Urinary bladder (tissue), 4 donors: ENCODE measurements around the gene D2HGDH. TPM values are rescaled to one million over a fixed set of nuclear protein-coding genes. Genes with fewer than 3 reads are reported as not detected.

Experiments used
- DNase-seq: peaks from one replicate; pipeline ENCODE4 v3.0.0-alpha.2; 2015; ENCODE audit errors: extremely low spot score
- H3K27ac ChIP-seq: one replicate; pipeline ENCODE4 v1.5.1; 2013; ENCODE audit warnings: low read depth, mild to moderate bottlenecking, moderate library complexity
- H3K36me3 ChIP-seq: one replicate; pipeline ENCODE4 v1.6.1; 2013; ENCODE audit warnings: mild to moderate bottlenecking, moderate library complexity; ENCODE audit not compliant: insufficient read depth
- H3K4me1 ChIP-seq: one replicate; pipeline ENCODE4 v1.6.1; 2013; ENCODE audit warnings: mild to moderate bottlenecking, moderate library complexity; ENCODE audit not compliant: insufficient read depth
- H3K4me3 ChIP-seq: one replicate; pipeline ENCODE4 v1.5.1; 2013; ENCODE audit warnings: low read depth, low read length
- WGBS: extraction: QIAGEN DNeasy Blood & Tissue Kit; methylation state at CpG from one replicate; pipeline ENCODE4 v1.1.7; 2013; 5-methylcytosine and 5-hydroxymethylcytosine counted together
- polyA plus RNA-seq: library from polyadenylated mRNA; stranded (reverse); fragments of 200-250 nt; gene quantifications from one replicate; pipeline ENCODE4 v1.2.3, GENCODE V29; 2013
- total RNA-seq: library from RNA; depleted of rRNA; stranded (reverse); fragments of >200 nt; gene quantifications from one replicate; pipeline ENCODE4 v1.2.3, GENCODE V29; 2014
- donor health status: healthy with polysubstance abuse.
- donor health status: healthy.

Gene D2HGDH
- total and polyA plus RNA-seq, 2 donors = 9.7 to 25.9 TPM

GRCh38 chr2:241760301-241760771 is 25.9 kb downstream of the D2HGDH start:
- Histone ChIP-seq H3K36me3 (no peaks in the 10 kb centered on the region), H3K27ac (no peak overlapping the region), H3K4me1 (no peaks in the 10 kb centered on the region), H3K4me3 (no peak overlapping the region)
- no peak for DNase-seq
- 97% methylated on average over 17 of the region's 17 CpGs for WGBS

- Histone ChIP-seq H3K4me1 (no peaks in the 10 kb centered on the region), H3K27ac (no peak overlapping the region), H3K4me3 (no peak overlapping the region), H3K36me3 (no peaks in the 10 kb centered on the region)
- 79% methylated on average over 18 of the region's 18 CpGs for WGBS
- no peak for DNase-seq
Measured at GRCh38 chr2:241762321-241762932, 28.0 kb downstream of the D2HGDH start.

GRCh38 chr2:241762933-241763369 is 28.5 kb downstream of the D2HGDH start:
- Histone ChIP-seq H3K27ac (no peak overlapping the region), H3K4me3 (no peak overlapping the region), H3K36me3 (no peaks in the 10 kb centered on the region), H3K4me1 (no peaks in the 10 kb centered on the region)
- no peak for DNase-seq
- 85% methylated on average over 13 of the region's 13 CpGs for WGBS

GRCh38 chr2:241763551-241764274 is 29.3 kb downstream of the D2HGDH start:
- Histone ChIP-seq H3K4me1 (no peaks in the 10 kb centered on the region), H3K4me3 (no peak overlapping the region), H3K36me3 (no peaks in the 10 kb centered on the region), H3K27ac (no peak overlapping the region)
- no peak for DNase-seq
- WGBS = 74% methylated on average over 20 of the region's 20 CpGs

GRCh38 chr2:241764275-241765241 is 30.1 kb downstream of the D2HGDH start:
- no peaks in the 10 kb centered on the region for H3K36me3 ChIP-seq
- H3K4me1 ChIP-seq = no peaks in the 10 kb centered on the region
- 82% methylated on average over 27 of the region's 27 CpGs for WGBS
- H3K4me3 ChIP-seq = no peak overlapping the region
- no peak for DNase-seq
- H3K27ac ChIP-seq = no peak overlapping the region

GRCh38 chr2:241767464-241768250 is 33.2 kb downstream of the D2HGDH start:
- Histone ChIP-seq H3K4me3 (no peak overlapping the region), H3K36me3 (no peaks in the 10 kb centered on the region), H3K27ac (no peak overlapping the region), H3K4me1 (no peaks in the 10 kb centered on the region)
- 92% methylated on average over 36 of the region's 37 CpGs for WGBS
- DNase-seq = no peak

GRCh38 chr2:241768251-241768711 is 33.9 kb downstream of the D2HGDH start:
- Histone ChIP-seq H3K4me3 (no peak overlapping the region), H3K4me1 (no peaks in the 10 kb centered on the region), H3K27ac (no peak overlapping the region), H3K36me3 (no peaks in the 10 kb centered on the region)
- 90% methylated on average over 29 of the region's 29 CpGs for WGBS
- no peak for DNase-seq

GRCh38 chr2:241768850-241769249 is 34.4 kb downstream of the D2HGDH start:
- no peak for DNase-seq
- 91% methylated on average over 11 of the region's 11 CpGs for WGBS
- Histone ChIP-seq H3K36me3 (no peaks in the 10 kb centered on the region), H3K4me1 (no peaks in the 10 kb centered on the region), H3K4me3 (no peak overlapping the region), H3K27ac (no peak overlapping the region)

GRCh38 chr2:241769819-241770184 is 35.4 kb downstream of the D2HGDH start:
- DNase-seq = no peak
- no peak overlapping the region for H3K27ac ChIP-seq
- H3K4me3 ChIP-seq = no peak overlapping the region
- no peaks in the 10 kb centered on the region for H3K4me1 ChIP-seq
- WGBS = 91% methylated on average over 13 of the region's 13 CpGs
- H3K36me3 ChIP-seq = no peaks in the 10 kb centered on the region

- Histone ChIP-seq H3K27ac (no peak overlapping the region), H3K4me3 (no peak overlapping the region), H3K4me1 (no peaks in the 10 kb centered on the region), H3K36me3 (no peaks in the 10 kb centered on the region)
- DNase-seq = no peak
- 70% methylated on average over 27 of the region's 27 CpGs for WGBS
Measured at GRCh38 chr2:241770185-241770935, 35.9 kb downstream of the D2HGDH start.

GRCh38 chr2:241770936-241771285 is 36.5 kb downstream of the D2HGDH start:
- H3K4me1 ChIP-seq = peaks cover 2% of the 10 kb centered on the region
- no peaks in the 10 kb centered on the region for H3K36me3 ChIP-seq
- H3K4me3 ChIP-seq = no peak overlapping the region
- no peak for DNase-seq
- H3K27ac ChIP-seq = no peak overlapping the region
- 91% methylated on average over 12 of the region's 12 CpGs for WGBS

GRCh38 chr2:241771286-241772062 is 37.0 kb downstream of the D2HGDH start:
- H3K4me1 ChIP-seq = peaks cover 2% of the 10 kb centered on the region
- DNase-seq = no peak
- H3K4me3 ChIP-seq = no peak overlapping the region
- H3K36me3 ChIP-seq = no peaks in the 10 kb centered on the region
- no peak overlapping the region for H3K27ac ChIP-seq
- 47% methylated on average over 38 of the region's 38 CpGs for WGBS
